ENCODE results near the gene MLLT1.

Gene MLLT1

GRCh38 chr19:6173190-6173589, 106.6 kb downstream of the MLLT1 start:
- Histone ChIP-seq H3K36me3 (ENCODE audit: control insufficient read depth in 2 of 2, insufficient read depth in 2 of 2, low read length in 2 of 2) (no peaks in the 10 kb centered on the region), H3K27me3 (ENCODE audit: control insufficient read depth in 1 of 2, insufficient read depth in 2 of 2, low read length in 2 of 2) (peaks cover 0 to 3% of the 10 kb centered on the region in 2 donors), H3K9ac (ENCODE audit: low read length in 2 of 2) (no peak overlapping the region), H3K9me3 (ENCODE audit: control insufficient read depth in 2 of 2, low read length in 2 of 2) (no peaks in the 10 kb centered on the region), H3K4me3 (ENCODE audit: low read length in 2 of 2) (no peak overlapping the region), H3K27ac (ENCODE audit: low read length) (no peak overlapping the region), H3K4me1 (ENCODE audit: control insufficient read depth, insufficient read depth, low read length) (no peaks in the 10 kb centered on the region)

GRCh38 chr19:6172074-6172863, 107.5 kb downstream of the MLLT1 start:
- H3K27me3 ChIP-seq (ENCODE audit: control insufficient read depth in 1 of 2, insufficient read depth in 2 of 2, low read length in 2 of 2): peaks cover 0 to 3% of the 10 kb centered on the region in 2 donors
- no peaks in the 10 kb centered on the region for H3K36me3 ChIP-seq (ENCODE audit: control insufficient read depth in 2 of 2, insufficient read depth in 2 of 2, low read length in 2 of 2)
- H3K9ac ChIP-seq (ENCODE audit: low read length in 2 of 2): no peak overlapping the region
- no peaks in the 10 kb centered on the region for H3K9me3 ChIP-seq (ENCODE audit: control insufficient read depth in 2 of 2, low read length in 2 of 2)
- H3K4me1 ChIP-seq (ENCODE audit: control insufficient read depth, insufficient read depth, low read length): no peaks in the 10 kb centered on the region
- no peak overlapping the region for H3K27ac ChIP-seq (ENCODE audit: low read length)
- no peak overlapping the region for H3K4me3 ChIP-seq (ENCODE audit: low read length in 2 of 2)

GRCh38 chr19:6167115-6167514, 112.7 kb downstream of the MLLT1 start:
- H3K27me3 ChIP-seq (ENCODE audit: control insufficient read depth in 1 of 2, insufficient read depth in 2 of 2, low read length in 2 of 2): no peaks in the 10 kb centered on the region
- no peaks in the 10 kb centered on the region for H3K9me3 ChIP-seq (ENCODE audit: control insufficient read depth in 2 of 2, low read length in 2 of 2)
- no peaks in the 10 kb centered on the region for H3K36me3 ChIP-seq (ENCODE audit: control insufficient read depth in 2 of 2, insufficient read depth in 2 of 2, low read length in 2 of 2)

GRCh38 chr19:6164906-6165531, 114.8 kb downstream of the MLLT1 start:
- Histone ChIP-seq H3K27ac (ENCODE audit: low read length) (no peak overlapping the region), H3K36me3 (ENCODE audit: control insufficient read depth in 2 of 2, insufficient read depth in 2 of 2, low read length in 2 of 2) (no peaks in the 10 kb centered on the region), H3K9me3 (ENCODE audit: control insufficient read depth in 2 of 2, low read length in 2 of 2) (no peaks in the 10 kb centered on the region), H3K27me3 (ENCODE audit: control insufficient read depth in 1 of 2, insufficient read depth in 2 of 2, low read length in 2 of 2) (no peaks in the 10 kb centered on the region), H3K4me3 (ENCODE audit: low read length in 2 of 2) (no peak overlapping the region), H3K4me1 (ENCODE audit: control insufficient read depth, insufficient read depth, low read length) (no peaks in the 10 kb centered on the region), H3K9ac (ENCODE audit: low read length in 2 of 2) (no peak overlapping the region)

More at GRCh38 chr19:6167115-6167514, 112.7 kb downstream of the MLLT1 start:
- Histone ChIP-seq H3K27ac (ENCODE audit: low read length) (no peak overlapping the region), H3K4me3 (ENCODE audit: low read length in 2 of 2) (no peak overlapping the region), H3K4me1 (ENCODE audit: control insufficient read depth, insufficient read depth, low read length) (no peaks in the 10 kb centered on the region), H3K9ac (ENCODE audit: low read length in 2 of 2) (no peak overlapping the region)

- H3K9me3 ChIP-seq (ENCODE audit: control insufficient read depth in 2 of 2, low read length in 2 of 2): peaks cover 0 to 4% of the 10 kb centered on the region in 2 donors
- no peaks in the 10 kb centered on the region for H3K4me1 ChIP-seq (ENCODE audit: control insufficient read depth, insufficient read depth, low read length)
- H3K27ac ChIP-seq (ENCODE audit: low read length): no peak overlapping the region
- H3K27me3 ChIP-seq (ENCODE audit: control insufficient read depth in 1 of 2, insufficient read depth in 2 of 2, low read length in 2 of 2): no peaks in the 10 kb centered on the region
- no peak overlapping the region for H3K9ac ChIP-seq (ENCODE audit: low read length in 2 of 2)
- no peaks in the 10 kb centered on the region for H3K36me3 ChIP-seq (ENCODE audit: control insufficient read depth in 2 of 2, insufficient read depth in 2 of 2, low read length in 2 of 2)
- no peak overlapping the region for H3K4me3 ChIP-seq (ENCODE audit: low read length in 2 of 2)
These were observed 118.4 kb downstream of the MLLT1 start for GRCh38 chr19:6161271-6161850.

Data from stomach smooth muscle (tissue), 2 donors.